Right renal cortex interstitium (tissue), 3 donors: ENCODE results near the gene TMTC1. TPM values are rescaled to one million over a fixed set of nuclear protein-coding genes. Genes with fewer than 3 reads are reported as not detected.
A peak's percentile ranks its signal among the peaks of the same experiment; 100 is the strongest.
"Not testable (repeated sequence)": the region's sequence is repeated elsewhere in the genome, so short reads cannot be mapped to it uniquely, and the experiment has no call there.

ENCODE experiments used
- DNase-seq, 3 donors: peaks; one replicate each; pipeline ENCODE4 v3.0.0-alpha.2; 2013; ENCODE audit warnings: low read depth in 3 of 3, low spot score in 2 of 3
- polyA plus RNA-seq, 3 donors: library from polyadenylated mRNA; unstranded; fragments of 120-200 nt; gene quantifications; one replicate each; pipeline ENCODE4 v1.2.1, GENCODE V29; 2013; ENCODE audit not compliant: insufficient read length in 3 of 3

Gene TMTC1
- polyA plus RNA-seq = 10 to 100 TPM; 27.1 to 34.1 (median 28.6) TPM

- DNase-seq = peak in 2 of 3 donors; percentile 45 to 47
These were observed at the start of gene TMTC1 for GRCh38 chr12:29783773-29784666. Gene TMTC1, minus strand, starts transcription at chr12:29783942. Its CDS starts 191 bp downstream, at chr12:29783751.

GRCh38 chr12:29831173-29831572 lies 47.4 kb upstream of the TMTC1 start:
- DNase-seq = no peak

- DNase-seq = no peak
These were observed 46.6 kb upstream of the TMTC1 start for GRCh38 chr12:29830391-29830790.

GRCh38 chr12:29818916-29819623 lies 35.3 kb upstream of the TMTC1 start:
- no peak for DNase-seq

- DNase-seq = no peak
These were observed 33.4 kb upstream of the TMTC1 start for GRCh38 chr12:29816874-29817725.

GRCh38 chr12:29809616-29810361 lies 26.0 kb upstream of the TMTC1 start:
- DNase-seq = not testable (repeated sequence)

- no peak for DNase-seq
These were observed 23.4 kb upstream of the TMTC1 start for GRCh38 chr12:29807129-29807528.

- no peak for DNase-seq
These were observed 20.3 kb upstream of the TMTC1 start for GRCh38 chr12:29804019-29804418.

GRCh38 chr12:29799591-29799990 lies 15.8 kb upstream of the TMTC1 start:
- no peak for DNase-seq

- DNase-seq = no peak
These were observed 14.0 kb upstream of the TMTC1 start for GRCh38 chr12:29797565-29798355.

- peak in 2 of 3 donors; percentile 32 to 50 for DNase-seq
These were observed 13.1 kb upstream of the TMTC1 start for GRCh38 chr12:29796823-29797263.

- DNase-seq = no peak
These were observed 12.0 kb upstream of the TMTC1 start for GRCh38 chr12:29795715-29796114.

GRCh38 chr12:29794862-29795261 lies 11.1 kb upstream of the TMTC1 start:
- no peak for DNase-seq

GRCh38 chr12:29792853-29793252 lies 9.1 kb upstream of the TMTC1 start:
- DNase-seq = no peak

- no peak for DNase-seq
These were observed 8.4 kb upstream of the TMTC1 start for GRCh38 chr12:29792132-29792531.

- DNase-seq = peak in 2 of 3 donors; percentile 25 to 30
These were observed 620 bp downstream of the TMTC1 start for GRCh38 chr12:29782871-29783772.

- DNase-seq = peak in 2 of 3 donors; percentile 19 to 32
These were observed 1.4 kb downstream of the TMTC1 start for GRCh38 chr12:29782285-29782870.
